Hair follicular keratinocyte (primary cell): Measurements from ENCODE around the gene UGT2B10. TPM values are rescaled to one million over a fixed set of nuclear protein-coding genes. Genes with fewer than 3 reads are reported as not detected.

ENCODE experiments used
- total RNA-seq: library from RNA; depleted of rRNA; stranded (reverse); fragments of >200 nt; gene quantifications from 2 replicates; pipeline ENCODE4 v1.2.3, GENCODE V29; 2015

The UGT2B10 gene
- total RNA-seq, result not detected in 2 replicates

DNA sequence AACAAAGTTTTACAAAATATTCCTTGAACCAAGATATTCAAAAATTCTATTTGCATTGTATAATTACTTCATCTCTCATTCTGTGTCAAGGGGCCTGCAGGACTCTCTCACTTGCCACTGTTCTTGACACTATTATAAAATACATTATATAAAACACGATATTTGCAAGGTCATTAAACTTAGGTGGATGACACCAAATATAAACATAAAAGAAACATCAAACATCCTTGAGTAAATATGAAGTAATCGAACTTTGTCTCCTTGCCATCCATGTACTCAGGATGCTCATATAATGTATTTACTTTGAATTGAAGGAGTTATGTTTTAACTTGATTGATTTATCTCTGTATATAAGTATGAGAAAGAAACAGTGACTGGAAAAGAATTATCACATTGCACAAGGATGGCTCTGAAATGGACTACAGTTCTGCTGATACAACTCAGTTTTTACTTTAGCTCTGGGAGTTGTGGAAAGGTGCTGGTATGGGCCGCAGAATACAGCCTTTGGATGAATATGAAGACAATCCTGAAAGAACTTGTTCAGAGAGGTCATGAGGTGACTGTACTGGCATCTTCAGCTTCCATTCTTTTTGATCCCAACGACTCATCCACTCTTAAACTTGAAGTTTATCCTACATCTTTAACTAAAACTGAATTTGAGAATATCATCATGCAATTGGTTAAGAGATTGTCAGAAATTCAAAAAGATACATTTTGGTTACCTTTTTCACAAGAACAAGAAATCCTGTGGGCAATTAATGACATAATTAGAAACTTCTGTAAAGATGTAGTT, at the start of gene UGT2B10:
UGT2B10 (plus strand) TSS at position 378 of the 793 bp plus-strand sequence; CDS start at position 404, 26 bp downstream.

Other genes with a start within 250 kb of the UGT2B10 start
- not detected in 2 replicates for gene UGT2B17, start 239.7 kb upstream of the UGT2B10 start, total RNA-seq
- not detected in 2 replicates for gene UGT2B15, start 145.3 kb upstream of the UGT2B10 start, total RNA-seq
- not detected in 2 replicates for gene UGT2A3, start 135.8 kb downstream of the UGT2B10 start, total RNA-seq